Hypothalamus (tissue), 51 donors: ENCODE results near the gene SLC2A11.

Experiments used
- DNase-seq, 51 donors: peaks; one replicate each; lab custom pipeline; 2025; lab: John Stamatoyannopoulos, UW

The SLC2A11 gene

DNA sequence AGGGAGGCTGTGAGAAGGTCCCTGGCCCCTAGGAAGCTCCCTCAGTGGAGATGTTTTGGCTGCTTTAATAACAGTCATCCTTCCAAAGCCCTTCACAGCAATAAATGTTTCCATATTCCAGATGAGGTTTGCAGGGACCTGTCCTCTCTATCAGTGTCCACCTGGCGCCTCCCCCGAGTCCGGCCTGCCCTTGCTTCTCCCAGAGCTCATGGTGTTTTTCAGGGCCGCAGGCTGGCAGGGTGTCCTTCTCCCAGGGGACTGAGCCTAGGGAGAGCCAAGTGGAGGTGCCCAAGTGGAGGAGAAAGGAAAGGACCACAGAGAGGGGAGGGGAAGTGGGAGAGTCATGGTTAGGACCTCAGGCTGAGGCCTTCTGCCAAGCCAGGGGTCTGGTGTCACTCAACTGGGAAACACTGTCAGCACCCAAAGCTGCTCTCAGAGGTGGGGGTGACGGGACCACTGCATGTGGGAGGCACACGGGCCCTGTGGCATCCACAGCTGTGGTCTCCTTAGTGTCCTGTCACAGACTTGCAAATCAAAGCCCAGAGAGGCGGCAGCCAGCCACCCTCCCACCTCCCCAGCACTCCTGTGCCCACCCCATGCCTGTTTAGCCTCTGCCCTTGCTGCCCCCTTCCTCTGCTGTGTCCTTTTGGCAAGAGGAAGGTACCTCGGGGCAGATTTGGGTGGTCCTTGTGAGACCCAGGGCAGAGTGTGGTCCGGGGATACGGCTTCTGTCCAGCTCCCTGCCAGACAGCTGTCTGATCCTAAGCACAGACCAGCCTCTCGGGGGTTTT, 25.3 kb upstream of the SLC2A11 start:
- DNase-seq, result no peak

DNA sequence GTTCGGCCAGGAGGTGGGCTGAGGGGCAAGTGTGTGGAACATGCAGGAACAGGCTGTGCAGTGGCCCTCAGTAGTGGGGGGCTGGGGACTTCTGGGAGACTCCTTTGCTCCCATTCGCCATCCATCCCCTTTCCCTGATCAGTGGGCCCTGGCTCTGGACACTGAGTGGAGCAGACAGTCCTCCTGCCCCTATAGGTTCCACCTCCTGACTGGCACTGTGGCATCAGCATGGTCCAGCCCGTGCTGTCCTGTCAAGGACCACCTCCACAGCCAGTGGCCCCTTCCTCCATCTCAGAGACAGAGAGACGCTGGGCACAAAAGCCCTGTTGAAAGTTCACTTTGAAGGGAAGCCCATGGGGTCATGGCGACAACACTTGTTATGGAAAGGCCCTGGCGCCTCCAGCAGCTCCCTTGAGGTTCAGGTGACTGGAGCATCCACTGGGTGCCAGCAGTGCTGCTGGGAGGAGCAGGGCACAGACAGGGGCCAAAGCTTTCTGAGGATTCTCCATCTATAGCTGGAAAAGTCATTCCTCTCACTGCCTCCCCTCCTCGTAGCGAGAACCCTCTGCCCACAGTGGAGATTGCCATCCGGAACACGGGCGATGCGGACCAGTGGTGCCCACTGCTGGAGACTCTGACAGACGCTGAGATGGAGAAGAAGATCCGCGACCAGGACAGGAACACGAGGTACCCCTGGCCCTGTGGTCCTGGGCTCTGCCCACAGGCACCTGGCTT, 24.5 kb upstream of the SLC2A11 start:
- DNase-seq, result no peak

DNA sequence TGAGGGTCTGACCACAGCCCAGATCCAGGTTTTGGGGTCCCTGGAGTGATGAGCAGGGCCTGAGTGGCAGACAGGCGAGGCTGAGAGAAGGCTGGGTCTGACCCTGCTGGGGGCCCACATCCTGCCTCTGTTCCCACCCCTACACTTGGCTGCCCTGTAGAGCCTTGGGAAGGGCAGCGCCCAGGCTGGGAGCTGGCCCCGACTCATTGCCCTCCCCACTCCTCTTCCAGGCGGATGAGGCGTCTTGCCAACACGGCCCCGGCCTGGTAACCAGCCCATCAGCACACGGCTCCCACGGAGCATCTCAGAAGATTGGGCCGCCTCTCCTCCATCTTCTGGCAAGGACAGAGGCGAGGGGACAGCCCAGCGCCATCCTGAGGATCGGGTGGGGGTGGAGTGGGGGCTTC, 23.8 kb upstream of the SLC2A11 start:
- DNase-seq, result peak in 10 of 51 donors; percentile 12 to 45 (median 25)

DNA sequence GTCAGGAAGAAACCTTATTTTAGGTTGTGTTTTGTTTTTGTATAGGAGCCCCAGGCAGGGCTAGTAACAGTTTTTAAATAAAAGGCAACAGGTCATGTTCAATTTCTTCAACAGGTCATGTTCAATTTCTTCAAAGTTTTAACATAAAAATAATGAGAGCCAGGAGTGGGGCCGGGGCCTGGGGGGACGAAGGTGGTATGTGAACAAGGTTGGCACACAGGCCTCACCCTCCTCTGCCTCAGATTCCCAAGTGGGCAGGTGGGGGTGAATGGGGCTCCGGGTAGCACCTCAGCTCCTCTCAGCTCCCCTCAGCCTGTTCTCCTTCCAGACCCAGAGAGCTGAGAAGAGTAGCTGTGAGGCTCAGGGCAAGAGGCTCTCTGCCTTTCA, 23.3 kb upstream of the SLC2A11 start:
- no peak for DNase-seq

DNA sequence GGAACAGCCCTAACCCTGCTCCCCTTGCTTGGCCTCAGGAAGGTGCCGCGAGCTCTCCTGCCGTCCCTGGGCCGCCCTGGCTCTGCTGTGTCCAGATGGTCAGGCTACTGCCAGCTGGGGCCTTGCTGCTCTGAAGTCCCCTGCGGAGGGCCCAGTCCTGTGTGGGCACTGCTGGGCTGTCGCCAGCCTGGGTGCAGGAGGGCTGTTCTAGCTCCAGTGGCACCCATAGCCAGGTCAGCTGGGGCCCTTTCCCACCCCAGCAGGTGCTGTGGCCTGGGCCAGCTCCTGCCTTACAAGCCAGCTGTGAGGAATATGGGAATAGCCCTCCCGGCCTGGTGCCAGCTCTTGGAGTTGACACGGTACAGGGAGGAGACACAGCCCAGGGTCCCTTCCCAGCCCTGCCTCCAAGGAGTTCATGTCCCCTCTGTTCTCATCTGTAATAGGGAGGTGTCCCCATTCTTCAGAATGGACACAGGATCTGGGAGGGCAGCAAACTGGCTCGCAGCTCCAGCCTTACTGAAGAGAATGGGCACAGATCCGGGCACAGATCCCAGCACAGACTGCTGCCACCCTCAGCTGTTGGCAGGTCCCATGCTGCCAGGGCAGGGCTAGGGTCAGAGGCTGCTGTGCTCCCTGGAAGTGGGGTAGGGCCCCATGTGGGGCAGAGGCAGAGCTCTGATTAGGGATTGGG, 22.7 kb upstream of the SLC2A11 start:
- DNase-seq, result peak in 41 of 51 donors; percentile 21 to 86 (median 55)

DNA sequence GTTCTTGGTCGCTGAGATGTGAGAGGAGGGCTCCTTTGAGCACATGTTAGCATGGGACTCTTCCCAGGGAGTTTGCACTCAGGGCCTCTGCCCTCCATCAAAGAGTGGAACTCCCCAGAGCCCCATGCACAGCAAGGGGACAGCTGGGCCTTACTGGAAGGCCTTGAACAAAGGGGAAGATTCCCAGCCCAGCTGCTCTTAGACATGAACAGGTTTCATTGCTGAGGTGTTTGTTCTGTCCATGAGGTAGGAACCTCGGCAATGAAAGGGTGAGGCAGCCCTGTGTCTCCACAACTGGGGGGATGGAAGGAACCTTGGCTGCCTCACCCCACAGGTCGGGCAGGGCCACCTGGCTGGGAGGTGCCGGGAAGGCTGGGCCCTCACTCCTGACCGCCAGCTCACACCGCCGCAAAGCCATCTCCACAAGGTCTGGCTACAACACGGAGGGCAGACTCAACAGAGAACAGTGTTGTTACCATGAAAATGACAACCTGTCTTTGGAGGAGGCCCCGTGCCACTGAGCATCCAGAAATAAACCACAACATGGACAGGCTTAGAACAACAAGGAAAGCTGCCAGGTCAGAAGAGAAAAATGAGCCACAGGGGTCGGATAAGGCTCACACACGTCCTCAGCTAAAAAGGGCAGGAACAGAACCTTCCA, 22.1 kb upstream of the SLC2A11 start:
- DNase-seq, result no peak

DNA sequence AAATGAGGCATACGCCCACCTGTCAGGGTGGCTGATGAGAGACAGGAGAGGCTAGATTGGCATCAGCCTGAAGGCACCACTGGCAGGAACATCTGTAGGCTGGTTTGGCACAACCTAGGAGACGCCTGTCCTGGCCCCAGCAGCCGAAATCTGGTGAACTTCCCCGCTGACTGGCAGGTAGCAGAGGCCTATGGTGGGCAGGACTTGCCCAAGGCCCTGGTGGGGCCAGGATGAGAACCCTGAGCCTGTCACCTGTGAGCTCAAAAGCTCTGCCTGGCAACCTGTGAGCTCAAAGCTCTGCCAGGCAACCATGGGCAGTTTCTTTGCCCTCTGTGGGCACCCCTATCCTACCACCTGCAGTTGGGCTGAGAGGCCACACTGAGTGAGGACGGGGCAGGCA, 21.4 kb upstream of the SLC2A11 start:
- DNase-seq, result no peak

DNA sequence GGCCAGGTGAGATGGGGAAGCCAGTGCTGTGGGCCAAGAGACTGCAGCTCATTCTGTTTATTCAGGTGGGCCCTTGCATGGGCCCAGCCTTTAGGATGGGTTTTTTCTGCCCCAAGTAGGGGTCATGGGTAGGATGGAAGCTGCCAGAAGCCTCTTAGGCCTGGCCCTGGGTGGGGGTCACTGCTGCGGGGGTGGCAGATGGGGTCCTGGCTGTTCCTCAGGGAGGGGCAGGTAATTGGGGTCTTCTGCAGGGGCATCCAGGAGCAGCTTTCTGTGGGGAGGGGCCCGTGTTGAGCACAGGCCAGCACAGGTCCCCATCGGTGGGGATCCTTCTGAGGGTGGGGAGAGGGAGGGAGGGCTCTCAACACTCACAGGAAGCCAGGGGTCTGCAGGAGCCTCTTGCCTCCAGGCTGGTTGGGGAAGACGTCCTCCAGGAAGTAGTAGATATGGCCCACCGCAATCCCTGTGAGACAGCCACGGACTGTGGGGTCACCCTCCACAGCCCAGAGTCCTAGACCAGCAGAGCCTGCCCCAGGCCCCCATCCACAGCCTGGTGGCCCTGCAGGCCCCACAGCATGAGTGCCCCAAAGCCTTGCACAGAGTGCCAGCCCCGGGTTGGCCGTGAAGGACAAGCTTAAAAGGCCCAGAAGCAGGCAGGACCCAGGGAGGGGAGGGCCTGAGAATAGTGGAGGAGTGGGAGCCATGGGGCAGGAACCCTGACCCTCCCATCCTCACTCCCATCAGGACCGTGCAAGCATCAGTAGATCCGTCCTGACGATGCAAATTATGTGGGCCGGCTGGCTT, 20.8 kb upstream of the SLC2A11 start:
- DNase-seq, result no peak

DNA sequence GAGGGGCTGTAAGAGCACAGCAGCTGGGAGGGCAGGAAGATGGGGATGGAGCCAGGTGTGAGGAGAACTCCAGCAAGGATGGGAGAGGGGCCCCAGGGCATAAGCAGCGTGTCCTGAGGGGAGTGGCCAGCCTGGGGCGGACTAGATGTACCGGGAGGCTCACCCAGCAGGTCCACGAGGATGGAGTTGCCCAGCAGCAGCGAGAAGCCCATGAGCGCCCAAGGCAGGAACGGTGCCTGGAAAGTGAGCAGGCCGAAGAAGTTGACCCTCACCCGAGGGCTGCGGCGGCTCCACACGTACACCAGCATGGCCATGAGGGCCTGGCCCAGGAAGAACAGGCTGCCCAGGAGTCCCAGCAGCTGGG, 20.2 kb upstream of the SLC2A11 start:
- no peak for DNase-seq

DNA sequence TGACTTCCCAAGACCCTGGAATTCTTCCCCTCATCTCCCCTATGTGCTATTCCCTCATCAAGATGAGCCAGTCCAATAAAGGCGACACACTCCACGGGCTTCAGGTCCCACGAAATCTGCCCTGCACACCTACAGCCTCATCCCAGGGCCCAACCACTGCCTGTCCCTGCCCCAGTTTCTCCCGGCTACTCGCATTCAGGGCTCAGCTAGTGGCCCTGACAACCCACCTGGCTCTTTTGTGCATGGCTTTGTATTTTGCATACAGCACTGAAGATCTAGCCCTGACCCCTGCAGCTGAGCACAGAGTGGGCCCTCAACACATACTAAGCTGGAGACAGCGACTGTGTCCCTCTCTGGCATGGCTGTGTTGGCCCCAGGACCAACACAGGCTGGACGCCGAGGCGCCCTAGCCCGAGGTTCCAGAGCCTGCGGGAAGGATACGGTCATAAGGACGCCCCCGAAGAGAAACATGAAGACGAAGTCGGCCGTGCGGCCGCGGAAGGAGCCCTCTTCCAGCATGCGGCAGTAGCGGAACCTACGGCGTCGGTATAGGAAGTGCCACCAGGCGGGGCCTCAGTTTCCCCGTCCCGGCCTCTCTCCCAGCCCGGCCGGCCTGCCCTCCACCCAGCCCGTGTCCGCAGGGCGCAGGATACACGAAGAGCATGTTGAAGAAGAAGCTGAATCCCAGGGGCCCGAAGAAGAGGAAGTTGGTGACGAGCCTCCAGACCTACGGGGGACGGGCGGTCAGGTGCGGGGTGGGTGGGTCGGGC, 19.6 kb upstream of the SLC2A11 start:
- peak in 1 of 51 donors; percentile 34 for DNase-seq

DNA sequence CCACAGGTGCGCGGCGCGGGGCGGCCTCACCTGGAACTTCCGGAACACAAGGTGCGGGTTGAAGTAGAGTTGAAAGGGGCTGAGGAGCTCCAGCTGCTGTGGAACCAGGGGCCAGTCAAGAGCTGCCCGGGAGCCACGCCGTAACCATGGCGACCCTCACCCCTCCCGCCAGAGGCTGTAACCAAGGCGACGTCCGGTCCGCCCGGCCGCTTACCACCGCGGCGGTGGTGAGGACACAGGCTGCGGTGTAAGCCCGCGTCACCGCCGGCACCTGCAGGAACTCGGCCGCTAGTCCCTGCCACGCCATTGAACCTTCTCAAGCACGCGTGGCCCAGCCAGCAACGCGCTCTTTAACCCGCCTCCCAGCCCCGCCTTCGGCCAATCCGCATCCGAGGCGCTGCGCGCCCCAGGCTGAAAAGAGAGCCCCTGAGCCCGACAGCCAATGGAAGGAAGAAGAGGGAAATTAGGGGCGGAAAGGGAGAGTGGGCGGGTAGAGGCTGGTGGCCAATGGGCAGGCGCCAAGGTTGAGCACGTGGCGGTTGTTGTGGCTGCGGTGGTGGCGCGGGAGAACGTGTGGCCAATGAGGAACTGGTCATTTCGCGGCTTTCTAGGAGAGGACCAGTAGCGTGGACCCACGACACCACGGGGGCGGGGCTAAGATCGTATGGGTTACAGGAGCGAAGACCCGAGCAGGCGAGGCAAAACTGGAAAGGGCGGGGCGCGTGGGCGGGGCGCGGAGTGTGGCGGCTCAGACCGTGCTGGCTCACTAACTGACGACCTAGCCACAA, 18.8 kb upstream of the SLC2A11 start, which contains the start of gene DERL3:
Gene DERL3 (minus strand): TSS at position 326 of the 788 bp plus-strand sequence. CDS start 19 bp downstream, at position 307.
- peak; percentile 40 to 96 (median 89) for DNase-seq

DNA sequence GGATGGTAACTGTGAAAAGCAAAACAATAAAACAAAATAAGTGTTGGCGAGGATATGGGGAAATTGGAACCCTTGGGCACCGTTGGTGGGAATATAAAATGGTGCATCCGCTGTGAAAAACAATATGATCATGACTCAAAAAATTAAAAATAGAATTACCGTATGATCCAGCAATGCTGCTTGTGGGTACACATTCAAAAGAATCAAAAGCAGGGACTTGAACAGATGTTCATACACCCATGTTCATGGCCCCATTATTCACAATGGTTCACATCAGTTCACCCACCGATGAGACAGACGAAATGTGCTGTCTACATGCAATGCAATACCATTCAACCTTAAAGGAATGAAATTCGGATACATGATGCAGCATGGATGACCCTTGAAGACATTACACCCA, 17.6 kb upstream of the SLC2A11 start:
- DNase-seq, result no peak

DNA sequence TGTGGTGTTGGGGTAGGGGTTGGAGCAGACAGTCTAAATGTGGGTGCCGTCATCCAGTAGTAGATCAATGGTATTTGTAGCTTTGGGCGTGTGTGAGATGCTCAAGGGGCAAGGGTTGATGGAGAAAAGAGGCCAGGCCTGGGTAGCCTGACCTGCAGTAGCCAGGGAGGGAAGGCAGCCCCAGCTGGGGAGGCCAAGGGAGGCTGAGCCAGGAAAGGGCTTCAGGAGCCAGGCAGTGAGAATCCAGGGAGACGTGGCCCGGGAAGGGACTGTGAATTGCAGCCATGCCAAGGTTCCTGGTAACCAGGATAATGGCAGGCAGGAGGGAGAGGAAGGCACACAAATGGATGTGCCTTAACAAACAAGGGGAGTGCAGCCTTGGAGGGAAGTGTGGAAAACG, 16.4 kb upstream of the SLC2A11 start:
- no peak for DNase-seq

DNA sequence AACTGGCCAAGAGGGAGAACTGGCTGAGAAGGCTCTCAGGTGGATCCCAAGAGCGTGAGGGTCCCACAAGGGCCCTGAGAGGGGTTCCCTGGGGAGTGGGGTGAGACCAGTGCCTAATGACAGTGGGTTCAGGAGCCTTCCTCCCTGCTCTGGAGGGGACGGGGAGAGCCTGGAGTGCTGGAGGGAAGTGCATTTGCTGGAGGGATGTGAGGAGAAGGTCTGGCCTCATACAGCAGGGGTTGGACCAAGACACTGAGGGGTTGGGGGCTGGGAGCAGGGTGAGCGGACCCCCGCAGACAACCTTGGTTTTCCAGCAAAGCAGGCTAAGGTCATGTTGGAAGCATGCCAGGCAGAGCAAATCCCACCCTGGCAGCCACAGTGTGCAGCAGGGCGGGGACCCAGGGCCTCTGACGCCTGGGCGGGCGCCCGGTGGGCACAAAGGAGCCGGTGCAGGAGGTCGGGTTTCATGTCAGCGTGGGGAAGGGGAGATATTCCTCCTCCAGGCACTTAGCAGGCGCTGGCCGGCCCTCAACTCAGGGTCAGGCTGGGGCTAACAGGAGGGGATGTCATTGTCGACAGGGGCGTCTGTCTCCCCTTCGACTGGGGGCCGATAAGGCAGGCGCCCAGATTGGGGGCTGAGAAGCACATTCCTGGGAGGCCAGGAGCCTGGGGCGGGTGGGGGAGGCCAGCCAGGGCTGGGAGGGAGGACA, 15.8 kb upstream of the SLC2A11 start:
- no peak for DNase-seq

DNA sequence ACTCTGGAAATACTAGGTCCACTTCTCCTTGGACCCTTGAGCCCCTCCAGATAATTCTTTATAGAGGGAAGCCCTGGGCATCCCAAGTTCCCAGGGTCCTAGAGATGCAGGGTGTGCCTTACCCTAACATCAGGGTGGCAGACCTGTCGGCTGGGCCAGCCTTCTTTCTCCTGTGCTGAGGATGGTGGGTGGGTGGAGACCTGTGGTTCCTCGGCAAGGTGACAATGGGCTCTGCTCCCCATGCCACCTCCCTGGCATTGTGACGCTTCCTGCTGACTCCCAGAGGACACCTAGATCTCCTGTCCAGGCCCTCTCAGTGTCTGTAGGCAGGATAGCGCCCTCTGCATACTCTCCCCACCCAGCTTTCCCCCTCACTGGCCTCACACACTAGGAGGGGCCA, 15.1 kb upstream of the SLC2A11 start:
- DNase-seq, result no peak

DNA sequence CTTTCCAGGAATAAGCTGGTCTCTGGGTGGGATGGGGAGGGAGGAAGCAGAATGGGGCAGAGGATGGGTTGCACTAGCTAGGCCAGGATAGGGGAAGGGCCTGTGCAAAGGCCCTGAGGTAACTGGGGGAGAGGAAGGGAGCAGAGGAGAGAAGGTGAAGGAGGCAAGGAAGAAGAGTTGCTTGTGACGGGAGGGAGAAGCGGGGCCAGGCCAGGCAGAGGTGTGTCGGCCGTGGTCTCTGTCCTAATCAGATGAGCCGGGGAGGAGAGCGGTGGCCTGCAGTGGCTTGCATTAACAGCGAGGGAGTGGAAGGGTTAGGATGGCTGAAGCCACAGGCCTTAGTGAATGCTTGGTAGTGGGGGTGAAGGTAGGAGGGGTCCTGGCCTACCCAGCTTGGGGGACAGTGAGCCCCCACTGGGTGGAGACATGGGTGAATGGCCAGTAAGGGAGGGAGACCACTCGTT, 12.9 kb upstream of the SLC2A11 start:
- DNase-seq, result no peak

DNA sequence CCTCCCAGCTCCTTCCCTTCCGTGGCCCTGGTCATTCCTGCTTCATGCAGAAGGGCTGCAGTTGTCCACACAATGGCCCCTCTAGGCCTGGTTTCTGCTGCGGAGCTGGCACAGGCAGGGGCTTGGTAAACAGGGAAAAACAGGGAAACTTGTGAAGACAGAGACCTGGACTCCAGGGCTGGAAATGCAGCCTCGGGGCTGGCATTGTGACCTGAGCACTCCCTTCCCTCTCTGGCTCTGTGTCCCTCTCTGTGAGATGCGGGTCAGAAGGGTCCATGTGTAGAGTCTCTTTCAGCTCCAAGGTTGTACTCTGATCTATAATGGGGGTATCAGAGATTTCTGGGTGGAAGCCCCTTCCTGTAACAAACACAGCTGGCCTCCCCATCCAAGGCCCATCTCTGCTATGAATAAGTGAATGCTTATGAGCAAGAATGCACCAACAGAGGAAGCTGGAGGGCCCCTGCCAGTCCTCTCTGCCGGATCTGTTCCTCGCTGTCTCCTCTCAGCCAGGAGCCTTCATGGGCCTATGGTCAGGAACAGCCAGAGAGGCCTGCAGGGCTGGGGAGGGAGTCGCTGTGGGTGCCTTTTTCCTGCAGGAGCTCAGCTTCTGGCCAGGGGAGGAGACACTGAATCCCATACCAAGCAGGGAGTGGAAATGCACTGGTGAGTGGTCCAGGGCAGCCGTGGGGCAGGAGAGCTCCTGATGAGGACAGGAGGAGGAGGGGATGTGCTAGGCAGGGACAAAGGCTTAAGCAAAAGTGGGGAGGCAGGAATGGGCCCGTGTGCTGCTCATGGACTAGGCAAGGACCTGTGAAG, 12.2 kb upstream of the SLC2A11 start:
- no peak for DNase-seq
